ENCODE data around the gene PNMT.

Gene PNMT

DNA sequence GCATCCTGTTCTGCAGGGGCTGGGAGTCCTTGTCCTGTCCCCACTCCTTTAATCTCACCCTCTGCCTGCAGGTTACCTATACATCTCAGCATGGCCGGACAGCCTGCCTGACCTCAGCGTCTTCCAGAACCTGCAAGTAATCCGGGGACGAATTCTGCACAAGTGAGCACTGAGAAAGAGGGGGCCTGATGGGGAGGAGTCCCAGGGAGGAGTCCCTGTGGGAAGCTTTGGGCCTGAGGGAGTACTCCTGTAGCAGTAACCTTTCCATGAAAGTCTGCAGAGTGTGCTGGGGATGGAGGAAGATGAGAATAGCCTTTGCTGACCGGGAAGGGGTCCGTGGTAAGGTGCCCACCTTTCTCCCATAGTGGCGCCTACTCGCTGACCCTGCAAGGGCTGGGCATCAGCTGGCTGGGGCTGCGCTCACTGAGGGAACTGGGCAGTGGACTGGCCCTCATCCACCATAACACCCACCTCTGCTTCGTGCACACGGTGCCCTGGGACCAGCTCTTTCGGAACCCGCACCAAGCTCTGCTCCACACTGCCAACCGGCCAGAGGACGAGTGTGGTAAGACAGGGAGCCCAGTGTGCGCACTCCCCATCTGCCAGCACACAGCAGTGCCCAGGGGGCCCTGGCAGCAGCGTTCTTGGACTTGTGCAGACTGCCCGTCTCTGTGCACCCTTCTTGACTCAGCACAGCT, 47.3 kb downstream of the PNMT start:
- DNase-seq, result no peak

DNA sequence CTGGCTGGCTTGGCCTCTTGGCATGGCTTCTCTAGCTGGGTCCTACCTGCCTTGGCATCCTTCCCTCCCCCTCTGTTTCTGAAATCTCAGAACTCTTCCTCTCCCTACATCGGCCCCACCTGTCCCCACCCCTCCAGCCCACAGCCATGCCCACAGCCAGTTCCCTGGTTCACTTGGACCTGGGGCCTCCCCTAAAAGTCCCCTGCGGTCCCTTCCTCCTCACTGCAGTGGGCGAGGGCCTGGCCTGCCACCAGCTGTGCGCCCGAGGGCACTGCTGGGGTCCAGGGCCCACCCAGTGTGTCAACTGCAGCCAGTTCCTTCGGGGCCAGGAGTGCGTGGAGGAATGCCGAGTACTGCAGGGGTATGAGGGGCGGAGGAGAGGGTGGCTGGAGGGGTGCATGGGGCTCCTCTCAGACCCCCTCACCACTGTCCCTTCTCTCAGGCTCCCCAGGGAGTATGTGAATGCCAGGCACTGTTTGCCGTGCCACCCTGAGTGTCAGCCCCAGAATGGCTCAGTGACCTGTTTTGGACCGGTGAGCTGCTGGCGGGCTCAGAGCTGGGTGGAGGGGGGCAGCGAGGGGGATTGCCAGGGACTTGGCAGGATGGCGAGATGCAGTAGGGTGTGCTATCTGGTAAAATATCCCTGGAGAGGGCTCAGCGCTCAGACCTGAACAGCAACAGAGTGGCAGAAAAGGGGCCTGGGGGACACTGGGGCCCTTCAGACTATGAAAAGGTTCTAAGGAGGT, 48.0 kb downstream of the PNMT start:
- no peak for DNase-seq

- no peak for DNase-seq
These were observed 48.8 kb downstream of the PNMT start for GRCh38 chr17:39716879-39717536.

DNA sequence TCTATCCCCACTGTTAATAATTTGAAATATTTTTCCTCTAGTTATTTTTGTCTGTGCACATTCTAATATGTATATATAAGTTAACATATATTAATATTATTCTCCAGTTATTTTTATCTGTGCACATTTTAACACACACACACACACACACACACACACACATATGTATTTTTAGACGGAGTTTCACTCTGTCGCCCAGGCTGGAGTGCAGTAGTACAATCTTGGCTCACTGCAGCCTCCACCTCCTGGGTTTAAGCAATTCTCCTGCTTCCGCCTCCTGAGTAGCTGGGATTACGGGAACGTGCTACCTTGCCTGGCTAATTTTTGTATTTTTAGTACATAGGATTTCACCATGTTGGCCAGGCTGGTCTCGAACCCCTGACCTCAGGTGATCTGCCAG, 49.4 kb downstream of the PNMT start:
- no peak for DNase-seq

DNA sequence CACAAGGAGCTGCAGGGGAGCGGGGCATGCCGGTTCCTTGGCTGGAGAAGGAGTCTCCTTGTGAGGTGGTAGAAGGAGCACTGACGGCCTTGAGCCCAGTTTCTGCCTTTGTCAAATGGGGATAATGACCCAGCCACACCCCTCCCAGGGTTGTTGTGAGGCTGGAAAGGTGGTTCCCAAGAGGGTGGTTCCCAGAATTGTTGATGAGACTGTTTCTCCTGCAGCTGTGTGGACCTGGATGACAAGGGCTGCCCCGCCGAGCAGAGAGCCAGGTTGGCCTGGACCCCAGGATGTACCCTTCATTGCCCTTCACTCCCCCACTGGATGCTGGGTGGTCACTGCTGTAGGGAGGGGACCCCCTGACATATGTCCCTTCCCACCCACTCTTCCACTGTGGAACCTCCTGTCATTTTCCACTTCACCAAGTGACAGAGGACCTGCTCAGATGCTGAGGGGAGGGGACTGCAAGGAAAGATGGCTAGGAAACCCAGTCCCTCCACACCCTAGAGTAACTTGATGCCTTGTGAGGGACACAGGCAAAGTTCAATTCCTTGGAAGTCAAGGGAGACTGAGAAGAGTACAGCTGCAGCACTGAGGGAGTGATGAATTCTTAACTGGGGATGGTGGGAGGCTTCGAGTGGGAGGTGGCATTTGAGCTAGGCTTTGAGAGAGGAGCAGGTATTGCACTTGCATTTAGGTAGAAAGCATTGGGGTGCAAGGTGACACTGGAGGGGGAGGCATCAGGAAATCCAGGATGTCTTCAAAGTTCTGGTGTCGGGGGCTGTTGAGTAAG, 51.5 kb downstream of the PNMT start:
- DNase-seq, result no peak
